Spleen (tissue), 11 donors: ENCODE data around the gene FZD4. TPM values are rescaled to one million over a fixed set of nuclear protein-coding genes. Genes with fewer than 3 reads are reported as not detected.

ENCODE experiments used
- DNase-seq: peaks from one replicate; pipeline ENCODE4 v3.0.0-alpha.2; 2020
- H3K27ac ChIP-seq, 8 donors: fragments of 200-600 bp; sonication (generic) in 7 of 8; 1 replicate in 4 of 8; 2 replicates in 4 of 8; pipeline versions ENCODE4 v1.5.0 to v1.8.0; 2016 to 2021; ENCODE audit warnings: inconsistent platforms in 4 of 8, mild to moderate bottlenecking in 4 of 8, moderate library complexity in 1 of 8
- H3K27me3 ChIP-seq, 7 donors: fragments of 200-600 bp; sonication (generic) in 6 of 7; replicated peaks in 1 of 7; 1 replicate in 4 of 7; 2 replicates in 3 of 7; pipeline versions ENCODE4 v1.5.0 to v1.8.0; 2016 to 2021; ENCODE audit warnings: inconsistent platforms in 3 of 7, mild to moderate bottlenecking in 1 of 7
- H3K36me3 ChIP-seq, 6 donors: fragments of 200-600 bp; sonication (generic) in 5 of 6; 1 replicate in 4 of 6; 2 replicates in 2 of 6; pipeline versions ENCODE4 v1.5.0 to v1.8.0; 2016 to 2021; ENCODE audit warnings: inconsistent platforms in 2 of 6
- H3K4me1 ChIP-seq, 6 donors: fragments of 200-600 bp; sonication (generic) in 5 of 6; 1 replicate in 3 of 6; 2 replicates in 3 of 6; pipeline versions ENCODE4 v1.5.0 to v1.8.0; 2016 to 2021; ENCODE audit warnings: inconsistent platforms in 3 of 6
- H3K4me3 ChIP-seq, 8 donors: fragments of 200-600 bp; sonication (generic) in 7 of 8; 1 replicate in 4 of 8; 2 replicates in 4 of 8; pipeline versions ENCODE4 v1.5.0 to v1.8.0; 2016 to 2021; ENCODE audit warnings: inconsistent platforms in 4 of 8, mild to moderate bottlenecking in 4 of 8, moderate library complexity in 2 of 8
- H3K9me3 ChIP-seq, 8 donors: fragments of 200-600 bp; sonication (generic) in 7 of 8; 1 replicate in 4 of 8; 2 replicates in 4 of 8; pipeline versions ENCODE4 v1.5.0 to v1.8.0; 2016 to 2021; ENCODE audit warnings: inconsistent platforms in 4 of 8
- POLR2A ChIP-seq, 3 donors: fragments of 450-650 bp; IDR thresholded peaks; one replicate each; pipeline ENCODE4 v1.5.1; 2017; ENCODE audit warnings: antibody characterized with exemption in 3 of 3, mild to moderate bottlenecking in 1 of 3
- POLR2AphosphoS5 ChIP-seq, 3 donors: sonication (generic); formaldehyde crosslinking; IDR thresholded peaks; one replicate each; pipeline ENCODE4 v1.5.1; 2017; ENCODE audit warnings: antibody characterized with exemption in 3 of 3
- WGBS, 5 donors: extraction: QIAGEN DNeasy Blood & Tissue Kit in 3 of 5; methylation state at CpG; one replicate each; pipeline versions ENCODE4 v1.1.5 to v1.1.7; 2013 to 2018; 5-methylcytosine and 5-hydroxymethylcytosine counted together
- intact Hi-C: fragments of 100-400 bp; cut with DNase I; formaldehyde crosslinking; loops from one replicate; pipeline ENCODE4 v1.15.0; 2023; ENCODE audit warnings: low total_unique reads
- polyA plus RNA-seq, 3 donors: library from polyadenylated mRNA; stranded (reverse); fragments of 200-250 nt; gene quantifications; one replicate each; pipeline ENCODE4 v1.2.1, GENCODE V29; 2013
- total RNA-seq, 7 donors: library from RNA; depleted of rRNA in 3 of 7; stranded (reverse); fragments of >200 nt in 3 of 7; fragmentation: NEBNext Ultra II Directional in 4 of 7; extraction: Animal tissue kit (Norgen Biotek cat#: 25700) in 4 of 7; gene quantifications; one replicate each; pipeline versions ENCODE4 v1.1.0 to v1.2.1, GENCODE V29; 2016 to 2021
- TF ChIP-seq, protein P1 (sequence below), 11 experiments: fragments of 200-600 bp in 7 of 11; fragments of 450-650 bp in 4 of 11; sonication (generic) in 4 of 11; IDR thresholded peaks in 8 of 11; conservative IDR thresholded peaks in 3 of 11; 1 replicate in 7 of 11; 2 replicates in 4 of 11; pipeline versions ENCODE4 v1.4.0 to v1.8.0; 2016 to 2021; ENCODE audit warnings: antibody characterized with exemption in 11 of 11, inconsistent platforms in 4 of 11, mild to moderate bottlenecking in 1 of 11
- donor health status: healthy with polysubstance abuse.
- donor health status: DM: no; HTN: no; CAD: no; lungs with moderate emphysema.
- donor health status: DM: no; HTN: no; CAD: no.
- donor health status: Bipolar disorder and iron deficiency.
- donor health status: healthy.
- donor health status: DM: no; HTN: no; CAD: no.
- donor health status: DM: yes; HTN: yes; CAD: no.

The FZD4 gene
- total and polyA plus RNA-seq, 10 donors, result 3.0 to 46.7 (median 21.7) TPM

DNA sequence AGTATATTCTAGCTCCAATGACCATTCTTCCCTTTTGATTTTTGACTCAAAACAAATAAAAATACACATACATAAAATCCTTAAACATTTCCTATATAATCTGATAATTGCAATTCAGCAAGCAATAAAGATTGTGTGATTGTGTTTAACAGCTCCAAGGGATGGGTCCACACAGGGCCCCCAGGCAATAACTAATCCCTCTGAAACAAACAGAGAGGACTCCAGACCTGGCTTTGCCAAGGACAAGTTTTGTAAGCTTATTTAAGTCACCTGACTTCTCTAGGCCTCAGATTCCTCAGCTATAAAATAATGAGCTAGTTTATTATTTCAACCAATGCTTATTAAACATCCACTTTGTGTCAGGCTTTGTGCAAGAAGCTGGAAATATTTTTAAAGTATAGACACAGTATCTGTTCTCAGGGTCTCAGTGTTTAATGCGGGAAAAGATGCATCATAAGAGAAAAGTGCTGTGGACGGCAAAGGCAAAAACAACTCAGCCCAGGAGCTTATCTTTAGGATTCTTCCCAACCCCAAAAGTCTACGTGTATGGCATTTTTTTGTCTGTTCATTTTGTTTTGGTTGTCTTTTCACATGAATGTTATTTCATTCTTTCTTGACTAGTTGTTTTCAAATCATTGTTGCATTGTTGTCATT is 20.1 kb downstream of the FZD4 start:
- Histone ChIP-seq H3K4me3 (no peak overlapping the region), H3K36me3 (no peaks in the 10 kb centered on the region), H3K4me1 (peaks cover 6 to 58% (median 35%) of the 10 kb centered on the region in 6 donors), H3K27ac (no peak overlapping the region), H3K27me3 (no peaks in the 10 kb centered on the region), H3K9me3 (no peaks in the 10 kb centered on the region)
- TF ChIP-seq POLR2AphosphoS5 (IDR thresholded peaks at IDR 0.05) (no peak), POLR2A (IDR thresholded peaks at IDR 0.05) (no peak)
- TF ChIP-seq, protein P1, sequence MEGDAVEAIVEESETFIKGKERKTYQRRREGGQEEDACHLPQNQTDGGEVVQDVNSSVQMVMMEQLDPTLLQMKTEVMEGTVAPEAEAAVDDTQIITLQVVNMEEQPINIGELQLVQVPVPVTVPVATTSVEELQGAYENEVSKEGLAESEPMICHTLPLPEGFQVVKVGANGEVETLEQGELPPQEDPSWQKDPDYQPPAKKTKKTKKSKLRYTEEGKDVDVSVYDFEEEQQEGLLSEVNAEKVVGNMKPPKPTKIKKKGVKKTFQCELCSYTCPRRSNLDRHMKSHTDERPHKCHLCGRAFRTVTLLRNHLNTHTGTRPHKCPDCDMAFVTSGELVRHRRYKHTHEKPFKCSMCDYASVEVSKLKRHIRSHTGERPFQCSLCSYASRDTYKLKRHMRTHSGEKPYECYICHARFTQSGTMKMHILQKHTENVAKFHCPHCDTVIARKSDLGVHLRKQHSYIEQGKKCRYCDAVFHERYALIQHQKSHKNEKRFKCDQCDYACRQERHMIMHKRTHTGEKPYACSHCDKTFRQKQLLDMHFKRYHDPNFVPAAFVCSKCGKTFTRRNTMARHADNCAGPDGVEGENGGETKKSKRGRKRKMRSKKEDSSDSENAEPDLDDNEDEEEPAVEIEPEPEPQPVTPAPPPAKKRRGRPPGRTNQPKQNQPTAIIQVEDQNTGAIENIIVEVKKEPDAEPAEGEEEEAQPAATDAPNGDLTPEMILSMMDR (IDR thresholded peaks at IDR 0.05 in 8 of 11, conservative IDR thresholded peaks at IDR 0.05 in 3 of 11), result no peak
- no peak for DNase-seq
- intact Hi-C loops, result loop anchor here (5.0 kb wide), 2 partner anchors 357 to 487 kb away; no protein-coding TSS in a partner anchor
- WGBS, 5 donors, result 37 to 95% (median 46%) methylated on average over 3 of the region's 3 CpGs

DNA sequence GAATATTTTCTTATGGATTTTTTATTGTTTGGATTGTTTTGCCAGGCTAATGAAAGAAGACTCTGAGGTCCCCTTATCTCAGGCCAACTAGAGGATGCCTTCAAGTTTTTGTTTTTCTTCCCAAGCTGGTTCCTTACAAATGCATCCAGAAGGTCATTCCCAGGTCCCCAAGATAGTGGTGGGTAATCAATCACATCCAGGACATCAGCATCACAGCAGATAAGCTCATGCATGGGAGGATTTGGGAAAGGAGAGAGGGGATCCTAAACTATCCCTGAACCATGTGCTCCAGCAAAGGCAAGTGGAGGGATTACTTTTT is 20.7 kb downstream of the FZD4 start:
- TF ChIP-seq POLR2A (IDR thresholded peaks at IDR 0.05) (no peak), POLR2AphosphoS5 (IDR thresholded peaks at IDR 0.05) (no peak)
- TF ChIP-seq, protein P1 (IDR thresholded peaks at IDR 0.05 in 8 of 11, conservative IDR thresholded peaks at IDR 0.05 in 3 of 11), result no peak
- H3K4me1 ChIP-seq, result peaks cover 6 to 52% (median 31%) of the 10 kb centered on the region in 6 donors
- no peak overlapping the region for H3K4me3 ChIP-seq
- no peaks in the 10 kb centered on the region for H3K9me3 ChIP-seq
- intact Hi-C loops, result loop anchor here (5.0 kb wide), 1 partner anchor 358 kb away; no protein-coding TSS in a partner anchor
- no peaks in the 10 kb centered on the region for H3K36me3 ChIP-seq
- no peak overlapping the region for H3K27ac ChIP-seq
- no peak for DNase-seq
- no peaks in the 10 kb centered on the region for H3K27me3 ChIP-seq

DNA sequence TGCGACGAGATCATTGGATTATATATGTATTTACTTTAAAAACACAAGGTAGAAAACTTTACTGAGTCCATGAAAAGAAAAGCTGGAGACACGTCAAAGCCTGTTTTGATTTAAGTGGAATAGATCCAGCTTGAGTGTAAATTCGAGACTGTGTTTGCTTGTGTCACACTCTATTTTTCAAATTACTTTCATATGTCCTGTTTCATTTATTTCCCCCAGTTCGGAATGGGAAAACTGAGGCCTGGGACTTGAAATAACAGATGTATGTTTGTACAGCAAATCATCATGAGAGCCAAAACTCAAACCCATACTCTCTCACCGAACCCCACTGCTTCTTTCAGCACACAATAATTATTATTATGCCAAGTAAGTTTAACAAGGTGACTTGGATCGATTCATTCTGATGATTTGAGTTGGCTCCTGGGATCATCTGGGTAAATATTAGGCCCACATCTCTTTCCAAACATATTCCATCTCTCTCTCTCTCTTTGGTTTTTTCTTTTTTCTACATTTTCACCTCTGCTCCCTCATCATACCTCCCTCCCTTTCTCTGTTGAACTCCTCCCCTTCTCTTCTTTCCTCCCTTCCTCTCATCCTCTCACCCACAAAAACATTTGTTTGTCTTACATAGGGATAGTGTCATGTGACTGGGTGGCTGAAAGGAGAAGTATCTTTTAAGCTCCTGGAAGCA is 21.2 kb downstream of the FZD4 start:
- no peak for DNase-seq
- H3K4me1 ChIP-seq, result peaks cover 6 to 47% (median 28%) of the 10 kb centered on the region in 6 donors
- TF ChIP-seq, protein P1 (IDR thresholded peaks at IDR 0.05 in 8 of 11, conservative IDR thresholded peaks at IDR 0.05 in 3 of 11), result no peak
- TF ChIP-seq POLR2A (IDR thresholded peaks at IDR 0.05), result no peak
- no peak for TF ChIP-seq POLR2AphosphoS5 (IDR thresholded peaks at IDR 0.05)
- no peaks in the 10 kb centered on the region for H3K9me3 ChIP-seq
- no peaks in the 10 kb centered on the region for H3K27me3 ChIP-seq
- no peak overlapping the region for H3K4me3 ChIP-seq
- WGBS, 5 donors, result 50 to 89% (median 63%) methylated on average over 7 of the region's 7 CpGs
- H3K27ac ChIP-seq, result no peak overlapping the region
- no peaks in the 10 kb centered on the region for H3K36me3 ChIP-seq
- intact Hi-C loops, result loop anchor here (5.0 kb wide), 1 partner anchor 358 kb away; no protein-coding TSS in a partner anchor
